HUES64 (cell line): ENCODE results near the gene ABCC9. TPM values are rescaled to one million over a fixed set of nuclear protein-coding genes. Genes with fewer than 3 reads are reported as not detected.

Experiments
- H3K27ac ChIP-seq: 2 replicates; pipeline ENCODE4 v1.7.0; 2013; ENCODE audit warnings: low read depth, low read length, inconsistent platforms
- H3K27me3 ChIP-seq: 2 replicates; pipeline ENCODE4 v1.6.1; 2013; ENCODE audit warnings: mild to moderate bottlenecking, low read length; ENCODE audit not compliant: insufficient read depth
- H3K36me3 ChIP-seq: 2 replicates; pipeline ENCODE4 v1.6.1; 2013; ENCODE audit warnings: mild to moderate bottlenecking, low read length; ENCODE audit not compliant: insufficient read depth
- H3K4me1 ChIP-seq: 2 replicates; pipeline ENCODE4 v1.6.1; 2013; ENCODE audit warnings: mild to moderate bottlenecking, low read length, moderate library complexity; ENCODE audit not compliant: insufficient read depth
- H3K4me3 ChIP-seq: 2 replicates; pipeline ENCODE4 v1.5.1; 2013; ENCODE audit warnings: mild to moderate bottlenecking, low read length, moderate library complexity
- H3K9ac ChIP-seq: 2 replicates; pipeline ENCODE4 v1.6.1; 2013; ENCODE audit warnings: mild to moderate bottlenecking, low read depth, low read length
- H3K9me3 ChIP-seq: 2 replicates; pipeline ENCODE4 v1.6.1; 2013; ENCODE audit warnings: low read depth, low read length; ENCODE audit not compliant: insufficient read depth
- WGBS: fragments of 150-250, 120-280 bp; methylation state at CpG from one replicate; pipeline ENCODE4 v1.1.7; 2013; ENCODE audit warnings: missing lambda C conversion rate; 5-methylcytosine and 5-hydroxymethylcytosine counted together
- polyA plus RNA-seq, 2 experiments: library from polyadenylated mRNA; stranded (reverse); fragments of 50-300 nt; gene quantifications; one replicate each; pipeline ENCODE4 v1.2.3, GENCODE V29; 2013

Gene ABCC9
- polyA plus RNA-seq (2013, experiment 1 of 2): 0.05 TPM
- 0.06 TPM for polyA plus RNA-seq (2013, experiment 2 of 2)

DNA sequence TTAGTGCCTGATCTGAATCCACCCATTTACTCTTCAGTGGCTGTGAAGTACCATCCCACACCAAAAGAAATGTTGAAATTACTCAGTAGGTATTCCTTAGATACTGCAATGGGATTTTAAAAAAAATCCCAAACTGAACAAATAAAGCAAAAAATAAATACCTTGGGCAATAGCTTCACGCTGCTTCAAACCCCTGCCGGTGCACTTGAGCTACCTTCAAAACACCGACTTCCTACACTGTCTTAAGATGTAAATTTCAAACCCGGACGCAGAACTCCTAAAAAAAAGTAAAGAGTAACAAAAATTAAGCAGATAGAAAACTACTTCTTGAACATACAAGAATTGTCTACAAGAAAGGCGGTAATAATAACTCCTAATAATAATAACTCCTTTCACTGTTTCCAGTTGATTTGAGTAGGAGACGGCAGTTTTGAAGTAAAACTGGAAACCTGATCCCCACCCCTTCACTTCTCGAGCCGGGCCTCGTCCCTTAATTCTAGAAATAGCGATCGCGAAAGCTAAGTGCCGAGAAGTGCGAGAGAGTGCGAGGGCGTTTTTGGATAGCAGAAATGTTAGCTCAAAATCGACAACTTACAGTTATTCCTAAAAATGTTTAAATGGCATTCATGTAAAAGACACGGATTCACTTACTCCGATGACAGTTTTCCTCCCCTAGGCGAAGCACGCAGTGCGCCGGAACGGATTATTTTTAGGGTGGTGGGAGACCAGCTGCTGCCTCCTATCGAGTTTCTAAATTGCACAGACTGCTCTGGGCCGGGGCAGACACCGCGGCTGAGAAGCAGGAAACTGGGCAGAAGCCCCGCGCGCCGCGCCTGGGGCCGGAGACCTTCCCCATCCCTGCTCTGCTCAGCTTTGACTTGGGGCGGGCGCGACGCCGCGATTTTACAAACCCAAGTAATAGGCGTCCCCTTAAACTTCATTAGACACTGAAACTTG lies at the start of gene ABCC9:
Gene ABCC9 (minus strand): TSS at position 878 of the 957 bp plus-strand sequence. CDS start 4,752 bp downstream, outside the sequence.
- peaks cover 11% of the 10 kb centered on the region for H3K4me1 ChIP-seq
- H3K36me3 ChIP-seq: no peaks in the 10 kb centered on the region
- no peaks in the 10 kb centered on the region for H3K9me3 ChIP-seq
- 2% methylated on average over 40 of the region's 42 CpGs for WGBS
- no peak within 1 kb of the TSS for H3K27ac ChIP-seq
- H3K9ac ChIP-seq: no peak within 1 kb of the TSS; the same call in 1 of the 2 replicates
- peaks cover 56% of the 10 kb centered on the region for H3K27me3 ChIP-seq
- peak within 1 kb of the TSS; percentile 61 for H3K4me3 ChIP-seq

DNA sequence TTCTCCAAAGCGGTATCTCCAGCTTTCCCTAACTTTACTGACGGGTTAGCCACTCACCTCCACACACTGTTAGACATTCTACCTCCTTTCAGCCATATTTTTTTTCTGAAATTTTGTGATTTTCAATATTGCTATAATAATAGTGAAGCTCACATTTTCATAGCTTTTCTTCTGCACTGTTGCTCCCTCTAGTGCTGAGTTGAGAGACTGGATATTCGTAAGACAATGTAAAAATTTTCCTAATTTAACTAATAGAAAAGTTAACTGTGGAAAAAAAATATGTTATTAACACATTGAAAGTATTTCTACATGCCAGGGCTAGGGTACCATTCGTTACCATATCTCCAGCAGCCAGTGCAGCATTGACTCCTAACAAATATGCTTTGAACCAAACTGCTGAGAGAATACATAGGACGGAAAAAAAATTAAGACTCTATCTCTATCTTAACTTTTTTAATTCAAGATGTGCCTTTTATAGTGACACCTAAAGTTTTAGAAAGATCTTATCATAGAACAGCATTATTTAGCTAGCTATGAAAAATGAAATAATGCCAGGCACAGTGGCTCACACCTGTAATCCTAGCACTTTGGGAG lies 48.7 kb upstream of the ABCC9 start:
- H3K4me3 ChIP-seq: no peak overlapping the region
- 68% methylated on average over 4 of the region's 5 CpGs for WGBS

DNA sequence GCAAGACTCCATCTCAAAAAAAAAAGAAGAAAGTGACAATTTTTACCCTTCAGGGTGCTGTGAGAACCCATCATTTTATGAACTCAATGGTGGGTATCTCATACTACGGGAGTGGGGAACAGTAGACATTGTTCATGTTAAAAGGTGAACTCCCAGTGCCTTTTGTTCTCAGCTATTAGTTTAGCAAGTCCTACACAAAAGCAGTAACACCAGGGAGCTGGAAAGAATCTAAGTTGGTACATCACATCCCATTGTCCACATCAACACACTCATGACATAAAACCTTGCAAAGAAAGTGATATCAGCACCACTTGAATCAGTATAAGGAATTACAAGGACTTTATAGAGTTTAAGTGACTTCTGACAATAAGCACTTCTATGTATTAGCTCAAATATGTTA lies 47.4 kb upstream of the ABCC9 start:
- H3K4me1 ChIP-seq: no peaks in the 10 kb centered on the region; the same call in 1 of the 2 replicates
- no peak overlapping the region for H3K27ac ChIP-seq
- no peaks in the 10 kb centered on the region for H3K9me3 ChIP-seq
- no peaks in the 10 kb centered on the region for H3K36me3 ChIP-seq
- no peaks in the 10 kb centered on the region for H3K27me3 ChIP-seq
- no peak overlapping the region for H3K4me3 ChIP-seq
- H3K9ac ChIP-seq: no peak overlapping the region
- WGBS: 88% methylated on average over 1 of the region's 1 CpG

More for the DNA sequence above, 48.7 kb upstream of the ABCC9 start:
- no peak overlapping the region for H3K9ac ChIP-seq
- H3K4me1 ChIP-seq: no peaks in the 10 kb centered on the region; the same call in 1 of the 2 replicates
- H3K27ac ChIP-seq: no peak overlapping the region
- H3K9me3 ChIP-seq: no peaks in the 10 kb centered on the region
- H3K27me3 ChIP-seq: no peaks in the 10 kb centered on the region
- no peaks in the 10 kb centered on the region for H3K36me3 ChIP-seq

DNA sequence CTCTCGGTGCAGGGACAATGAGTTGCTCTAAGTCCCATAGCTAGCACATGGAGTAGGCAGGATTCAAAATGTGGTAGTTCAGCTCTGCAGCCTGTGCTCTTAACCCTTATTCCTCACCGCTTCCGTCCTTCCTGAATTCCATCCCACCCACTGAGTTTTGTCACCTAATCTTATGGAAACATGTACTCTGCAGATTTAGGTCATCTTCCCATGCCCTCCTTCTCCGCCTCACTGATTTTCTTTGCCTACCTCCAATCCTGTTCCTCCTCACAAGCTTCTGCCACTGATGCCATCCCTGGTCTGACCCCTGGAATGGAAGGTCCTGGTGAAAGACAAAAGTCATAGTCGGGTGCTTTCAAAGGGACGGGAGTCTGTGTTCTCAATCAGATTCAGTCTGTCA lies 46.5 kb upstream of the ABCC9 start:
- no peak overlapping the region for H3K27ac ChIP-seq

DNA sequence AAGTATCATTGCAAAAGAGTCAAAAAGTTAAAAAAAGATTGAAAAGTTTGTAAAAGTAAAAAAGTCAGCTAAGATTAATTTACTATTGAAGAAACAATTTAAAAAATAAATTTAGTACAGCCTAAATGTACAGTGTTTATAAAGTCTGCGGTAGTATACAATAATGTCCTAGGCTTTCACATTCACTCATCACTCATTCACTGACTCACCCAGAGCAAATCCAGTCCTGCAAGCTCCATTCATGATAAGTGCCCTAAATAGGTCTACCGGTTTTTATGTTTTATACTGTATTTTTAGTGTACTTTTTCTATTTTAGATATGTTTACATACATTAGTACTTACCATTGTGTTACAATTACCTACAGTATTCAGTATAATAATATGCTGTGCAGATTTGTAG lies 43.9 kb upstream of the ABCC9 start:
- Histone ChIP-seq H3K9ac (no peak overlapping the region), H3K36me3 (no peaks in the 10 kb centered on the region), H3K4me3 (no peak overlapping the region), H3K27ac (no peak overlapping the region), H3K4me1 (no peaks in the 10 kb centered on the region; the same call in 1 of the 2 replicates), H3K27me3 (no peaks in the 10 kb centered on the region), H3K9me3 (no peaks in the 10 kb centered on the region)
- 91% methylated on average over 1 of the region's 2 CpGs for WGBS

More for the DNA sequence above, 46.5 kb upstream of the ABCC9 start:
- Histone ChIP-seq H3K9me3 (no peaks in the 10 kb centered on the region), H3K4me1 (no peaks in the 10 kb centered on the region; the same call in 1 of the 2 replicates), H3K36me3 (no peaks in the 10 kb centered on the region), H3K9ac (no peak overlapping the region), H3K27me3 (no peaks in the 10 kb centered on the region), H3K4me3 (no peak overlapping the region)
- 79% methylated on average over 6 of the region's 6 CpGs for WGBS

DNA sequence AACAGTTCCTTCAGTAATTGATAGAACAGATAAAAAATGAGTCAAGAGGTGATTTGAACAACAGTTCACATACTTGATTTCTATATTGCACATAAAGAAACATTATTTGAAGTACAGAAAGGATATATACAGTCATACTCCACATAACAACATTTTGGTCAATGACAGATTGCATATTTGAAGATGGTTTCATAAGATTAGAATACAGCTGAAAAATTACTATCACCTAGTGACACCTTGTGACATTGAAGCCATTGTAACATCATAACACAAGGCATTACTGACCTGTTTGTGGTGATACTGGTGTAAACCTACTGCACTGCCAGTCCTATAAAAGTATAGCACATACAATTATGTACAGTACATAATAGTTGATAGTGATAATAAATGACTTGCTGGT lies 43.1 kb upstream of the ABCC9 start:
- no peaks in the 10 kb centered on the region for H3K27me3 ChIP-seq
- H3K4me3 ChIP-seq: no peak overlapping the region
- H3K9me3 ChIP-seq: no peaks in the 10 kb centered on the region
- H3K4me1 ChIP-seq: no peaks in the 10 kb centered on the region; the same call in 1 of the 2 replicates
- no peak overlapping the region for H3K27ac ChIP-seq
- H3K36me3 ChIP-seq: no peaks in the 10 kb centered on the region
- no peak overlapping the region for H3K9ac ChIP-seq

DNA sequence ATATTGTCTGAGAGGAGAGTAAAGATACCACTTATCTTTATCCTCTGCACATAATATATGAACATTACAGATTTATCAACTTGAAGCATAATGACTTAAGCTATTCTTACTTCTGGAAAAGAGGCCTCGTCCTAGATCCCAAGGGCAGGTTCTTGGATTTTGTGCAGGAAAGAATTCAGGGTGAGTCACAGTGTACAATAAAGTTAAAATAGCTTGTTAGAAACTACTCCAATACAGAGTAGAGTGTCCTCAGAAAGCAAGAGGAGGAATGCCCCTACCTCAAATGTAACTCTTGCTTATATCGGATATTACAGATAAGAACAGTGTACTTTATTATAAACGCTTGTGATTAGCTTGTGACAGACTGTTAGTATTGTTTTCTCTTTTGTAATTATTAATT lies 41.9 kb upstream of the ABCC9 start:
- Histone ChIP-seq H3K27me3 (no peaks in the 10 kb centered on the region), H3K4me3 (no peak overlapping the region), H3K9ac (no peak overlapping the region), H3K4me1 (no peaks in the 10 kb centered on the region; the same call in 1 of the 2 replicates), H3K36me3 (no peaks in the 10 kb centered on the region), H3K9me3 (no peaks in the 10 kb centered on the region), H3K27ac (no peak overlapping the region)
- WGBS: 100% methylated on average over 2 of the region's 3 CpGs

DNA sequence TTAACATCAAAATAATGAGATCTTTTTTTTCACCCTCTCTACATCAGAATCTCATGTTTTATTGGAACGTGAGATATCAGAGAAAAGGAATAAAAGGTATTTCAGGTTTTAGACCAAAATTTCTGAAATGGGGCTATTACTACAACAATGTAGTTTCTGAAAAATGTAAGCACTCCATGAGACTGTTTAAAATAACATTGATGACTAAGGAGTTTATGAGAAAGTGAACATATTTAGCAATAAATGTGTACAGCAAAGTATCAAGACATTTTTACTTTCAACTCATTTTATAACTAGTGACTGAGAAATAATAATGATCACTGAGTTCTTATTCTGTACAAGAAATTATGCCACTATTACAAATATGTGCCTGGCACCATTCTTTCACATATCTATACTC lies 39.3 kb upstream of the ABCC9 start:
- H3K27me3 ChIP-seq: no peaks in the 10 kb centered on the region
- no peaks in the 10 kb centered on the region for H3K4me1 ChIP-seq
- 100% methylated on average over 1 of the region's 1 CpG for whole genome bisulfite sequencing
- no peaks in the 10 kb centered on the region for H3K9me3 ChIP-seq
- no peak overlapping the region for H3K4me3 ChIP-seq
- H3K27ac ChIP-seq: no peak overlapping the region
- H3K9ac ChIP-seq: no peak overlapping the region
- no peaks in the 10 kb centered on the region for H3K36me3 ChIP-seq

DNA sequence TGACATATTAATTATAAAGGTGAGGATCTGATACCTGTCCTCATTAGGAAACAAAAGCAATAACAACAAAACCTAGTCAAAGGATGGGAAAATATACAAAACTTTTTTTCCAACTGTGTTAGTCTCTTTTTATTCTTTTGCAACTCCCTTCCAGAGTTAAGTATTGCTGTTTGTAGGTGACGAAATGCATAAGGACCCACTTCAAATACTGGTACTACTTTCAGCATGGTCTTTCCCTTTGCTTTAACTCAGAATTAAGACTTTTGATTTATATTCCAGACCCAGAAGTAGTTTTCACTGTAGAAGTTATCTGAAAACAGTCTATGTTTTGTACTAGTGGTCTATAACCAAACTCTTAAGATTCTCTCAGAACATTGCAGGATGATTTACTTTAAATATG lies 34.1 kb upstream of the ABCC9 start:
- H3K4me1 ChIP-seq: peaks cover 10% of the 10 kb centered on the region
- no peak overlapping the region for H3K9ac ChIP-seq
- H3K27ac ChIP-seq: no peak overlapping the region
- WGBS: 100% methylated on average over 1 of the region's 1 CpG
- H3K9me3 ChIP-seq: no peaks in the 10 kb centered on the region
- H3K4me3 ChIP-seq: no peak overlapping the region
- no peaks in the 10 kb centered on the region for H3K27me3 ChIP-seq
- H3K36me3 ChIP-seq: no peaks in the 10 kb centered on the region

DNA sequence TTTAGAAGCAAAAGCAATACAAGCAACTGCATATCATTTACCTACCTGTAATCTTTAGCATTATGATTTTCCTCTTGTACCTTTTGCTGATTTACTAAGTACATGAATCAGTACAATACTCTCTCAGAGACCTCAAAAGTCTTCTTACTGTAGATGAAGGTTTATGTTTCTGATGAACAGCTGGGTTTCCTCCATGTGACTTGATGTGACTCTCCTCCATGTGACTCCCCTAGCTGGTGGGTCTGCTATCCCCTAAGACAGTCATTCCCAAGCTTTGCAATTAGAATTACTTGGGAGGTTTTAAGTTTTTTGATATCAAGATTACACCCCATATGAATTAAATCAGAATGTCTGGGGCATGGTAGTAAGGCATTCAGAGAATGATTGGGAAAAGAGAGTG lies 32.0 kb upstream of the ABCC9 start:
- Histone ChIP-seq H3K4me1 (peaks cover 10% of the 10 kb centered on the region), H3K36me3 (no peaks in the 10 kb centered on the region), H3K4me3 (no peak overlapping the region), H3K9ac (no peak overlapping the region), H3K27me3 (no peaks in the 10 kb centered on the region), H3K27ac (no peak overlapping the region), H3K9me3 (no peaks in the 10 kb centered on the region)

DNA sequence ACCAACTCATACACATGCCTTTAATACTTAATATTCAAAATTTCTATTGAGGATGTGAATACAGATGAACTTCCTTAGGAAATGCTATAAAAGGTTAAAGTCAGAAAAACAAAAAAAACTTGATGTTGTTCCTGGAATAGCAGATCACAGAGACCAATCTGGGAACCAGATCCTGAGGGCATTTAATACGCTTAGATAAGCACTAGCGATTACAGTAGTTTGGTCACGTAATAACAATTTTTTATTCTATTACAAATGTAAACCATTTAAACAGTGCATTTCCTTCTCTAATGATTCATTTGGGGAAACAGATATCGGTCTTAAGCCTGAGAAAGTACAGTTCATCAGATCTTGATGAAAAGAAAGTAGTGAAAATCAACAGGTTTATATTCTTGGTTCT lies 30.8 kb upstream of the ABCC9 start:
- WGBS: 100% methylated on average over 3 of the region's 4 CpGs
- no peak overlapping the region for H3K4me3 ChIP-seq
- H3K4me1 ChIP-seq: peaks cover 10% of the 10 kb centered on the region
- no peak overlapping the region for H3K9ac ChIP-seq
- H3K27me3 ChIP-seq: no peaks in the 10 kb centered on the region
- H3K36me3 ChIP-seq: no peaks in the 10 kb centered on the region
- H3K9me3 ChIP-seq: no peaks in the 10 kb centered on the region
- H3K27ac ChIP-seq: no peak overlapping the region
